Rectal smooth muscle tissue (tissue), 1 donor: ENCODE results near the gene RBBP6.
"Not testable (repeated sequence)": the region's sequence is repeated elsewhere in the genome, so short reads cannot be mapped to it uniquely, and the experiment has no call there.

Source experiments
- H3K27ac ChIP-seq: one replicate; pipeline ENCODE4 v1.7.0; 2013; ENCODE audit warnings: low read depth, low read length, inconsistent platforms
- H3K27me3 ChIP-seq: one replicate; pipeline ENCODE4 v1.7.0; 2013; ENCODE audit warnings: low read length; ENCODE audit not compliant: control insufficient read depth, insufficient read depth
- H3K36me3 ChIP-seq: one replicate; pipeline ENCODE4 v1.7.0; 2013; ENCODE audit warnings: low read length; ENCODE audit not compliant: control insufficient read depth, insufficient read depth
- H3K4me1 ChIP-seq: one replicate; pipeline ENCODE4 v1.7.0; 2013; ENCODE audit warnings: low read length; ENCODE audit not compliant: control insufficient read depth, insufficient read depth
- H3K4me3 ChIP-seq: one replicate; pipeline ENCODE4 v1.7.0; 2013; ENCODE audit warnings: low read length
- H3K9ac ChIP-seq: one replicate; pipeline ENCODE4 v1.7.0; 2013; ENCODE audit warnings: low read length

The RBBP6 gene

GRCh38 chr16:24583494-24583893, 44.1 kb downstream of the RBBP6 start:
- Histone ChIP-seq H3K4me1 (no peaks in the 10 kb centered on the region), H3K27ac (no peak overlapping the region), H3K9ac (no peak overlapping the region), H3K27me3 (no peaks in the 10 kb centered on the region), H3K4me3 (no peak overlapping the region), H3K36me3 (no peaks in the 10 kb centered on the region)

- H3K27me3 ChIP-seq, result no peaks in the 10 kb centered on the region
- no peak overlapping the region for H3K27ac ChIP-seq
- H3K4me1 ChIP-seq, result no peaks in the 10 kb centered on the region
- H3K4me3 ChIP-seq, result no peak overlapping the region
- no peaks in the 10 kb centered on the region for H3K36me3 ChIP-seq
- no peak overlapping the region for H3K9ac ChIP-seq
These were observed 50.6 kb downstream of the RBBP6 start for GRCh38 chr16:24589997-24590396.

DNA sequence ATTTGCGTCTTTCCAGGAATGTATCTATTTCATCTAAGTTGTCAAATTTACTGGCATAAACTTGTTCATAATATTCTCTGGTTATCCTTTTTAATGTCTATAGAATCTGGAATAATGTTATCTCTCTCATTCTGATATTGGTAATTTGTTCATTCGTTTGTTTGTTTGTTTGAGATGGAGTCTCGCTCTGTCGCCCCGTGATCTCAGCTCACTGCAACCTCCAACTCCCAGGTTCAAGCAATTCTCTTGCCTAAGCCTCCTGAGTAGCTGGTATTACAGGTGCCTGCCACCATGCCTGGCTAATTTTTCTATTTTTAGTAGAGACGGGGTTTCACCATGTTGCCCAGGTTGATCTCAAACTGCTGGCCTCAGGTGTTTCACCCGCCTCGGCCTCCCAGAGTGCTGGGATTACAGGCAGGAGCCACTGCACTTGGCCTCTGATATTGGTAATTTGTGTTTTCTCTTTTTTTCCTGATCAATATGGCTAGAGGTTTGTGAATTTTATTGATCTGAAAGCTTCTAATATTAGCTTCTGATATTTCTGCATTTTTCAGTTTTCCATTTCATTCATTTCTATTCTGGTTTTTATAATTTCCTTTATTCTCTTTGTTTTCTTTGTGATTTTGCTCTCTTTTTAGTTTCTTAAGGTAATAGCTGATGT, 59.5 kb downstream of the RBBP6 start:
- Histone ChIP-seq H3K4me3 (no peak overlapping the region), H3K27me3 (no peaks in the 10 kb centered on the region), H3K36me3 (no peaks in the 10 kb centered on the region), H3K27ac (no peak overlapping the region), H3K4me1 (no peaks in the 10 kb centered on the region), H3K9ac (no peak overlapping the region)

DNA sequence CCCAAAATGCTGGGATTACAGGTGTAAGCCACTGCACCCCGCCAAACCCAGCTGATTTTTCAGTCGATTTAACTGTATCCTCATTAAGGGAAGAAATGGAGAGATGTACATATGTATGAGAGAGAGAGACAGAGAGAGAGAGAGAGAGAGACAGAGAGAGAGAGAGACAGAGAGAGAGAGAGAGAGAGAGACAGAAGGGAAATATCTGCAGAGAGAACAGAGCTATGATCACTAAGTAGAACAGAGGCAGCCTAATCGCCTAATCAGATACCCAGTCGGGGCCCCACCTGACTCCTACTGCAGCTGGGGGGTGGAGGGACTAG, 70.0 kb downstream of the RBBP6 start:
- no peak overlapping the region for H3K27ac ChIP-seq
- H3K36me3 ChIP-seq, result no peaks in the 10 kb centered on the region
- peaks cover 4% of the 10 kb centered on the region for H3K4me1 ChIP-seq
- no peak overlapping the region for H3K4me3 ChIP-seq
- no peak overlapping the region for H3K9ac ChIP-seq
- no peaks in the 10 kb centered on the region for H3K27me3 ChIP-seq

- no peaks in the 10 kb centered on the region for H3K36me3 ChIP-seq
- peak overlapping the region; percentile 42 for H3K4me3 ChIP-seq
- peaks cover 4% of the 10 kb centered on the region for H3K4me1 ChIP-seq
- no peaks in the 10 kb centered on the region for H3K27me3 ChIP-seq
- no peak overlapping the region for H3K9ac ChIP-seq
- no peak overlapping the region for H3K27ac ChIP-seq
These were observed 70.5 kb downstream of the RBBP6 start for GRCh38 chr16:24609740-24610415.

DNA sequence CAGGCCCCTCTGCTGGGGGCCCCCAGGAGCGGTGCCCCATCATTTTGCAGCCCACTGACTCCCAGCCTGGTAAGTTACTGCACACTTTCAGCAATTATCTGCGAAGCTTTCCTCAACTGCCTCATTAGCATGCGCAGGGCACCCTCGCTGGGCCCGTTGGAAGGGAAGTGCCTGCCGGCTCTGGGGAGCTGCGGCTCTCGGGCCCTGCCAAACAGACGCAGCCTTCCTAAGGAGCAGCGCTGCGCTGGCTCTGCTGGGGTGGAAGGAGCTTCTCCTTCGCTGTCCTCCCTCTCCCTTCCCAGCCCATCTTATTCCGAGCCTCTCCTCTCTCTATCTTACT, 71.0 kb downstream of the RBBP6 start:
- peak overlapping the region; percentile 42 for H3K4me3 ChIP-seq
- H3K9ac ChIP-seq, result no peak overlapping the region
- H3K27ac ChIP-seq, result no peak overlapping the region
- peaks cover 4% of the 10 kb centered on the region for H3K4me1 ChIP-seq
- no peaks in the 10 kb centered on the region for H3K36me3 ChIP-seq
- no peaks in the 10 kb centered on the region for H3K27me3 ChIP-seq

GRCh38 chr16:24611310-24611709, 71.9 kb downstream of the RBBP6 start:
- no peaks in the 10 kb centered on the region for H3K36me3 ChIP-seq
- H3K9ac ChIP-seq, result no peak overlapping the region
- no peak overlapping the region for H3K4me3 ChIP-seq
- H3K4me1 ChIP-seq, result peaks cover 4% of the 10 kb centered on the region
- no peak overlapping the region for H3K27ac ChIP-seq
- H3K27me3 ChIP-seq, result no peaks in the 10 kb centered on the region

DNA sequence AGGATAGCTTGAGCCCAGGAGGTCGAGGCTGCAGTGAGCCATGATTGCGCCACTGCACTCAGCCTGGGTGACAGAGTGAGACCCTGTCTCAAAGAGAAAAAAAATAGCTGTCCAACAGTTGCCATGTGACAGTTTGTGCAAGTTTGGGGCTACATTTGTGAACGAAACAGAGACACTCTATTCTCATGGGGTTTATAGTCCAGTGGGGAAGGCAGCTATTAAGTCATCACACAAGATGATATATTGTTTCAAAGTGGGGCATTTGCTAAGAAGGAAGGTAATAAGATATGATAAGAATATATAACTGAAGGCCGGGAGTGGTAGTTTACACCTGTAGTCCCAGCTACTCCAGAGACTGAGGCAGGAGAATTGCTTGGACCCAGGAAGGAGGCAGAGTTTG, 73.3 kb downstream of the RBBP6 start:
- no peaks in the 10 kb centered on the region for H3K27me3 ChIP-seq
- no peaks in the 10 kb centered on the region for H3K36me3 ChIP-seq
- peaks cover 4% of the 10 kb centered on the region for H3K4me1 ChIP-seq
- H3K27ac ChIP-seq, result no peak overlapping the region
- H3K9ac ChIP-seq, result no peak overlapping the region
- no peak overlapping the region for H3K4me3 ChIP-seq

GRCh38 chr16:24613267-24613666, 73.9 kb downstream of the RBBP6 start:
- not testable (repeated sequence) for H3K27ac ChIP-seq, H3K27me3 ChIP-seq, H3K36me3 ChIP-seq, H3K4me3 ChIP-seq, H3K9ac ChIP-seq, H3K4me1 ChIP-seq

- H3K9ac ChIP-seq, result no peak overlapping the region
- no peaks in the 10 kb centered on the region for H3K27me3 ChIP-seq
- no peak overlapping the region for H3K27ac ChIP-seq
- H3K36me3 ChIP-seq, result no peaks in the 10 kb centered on the region
- H3K4me1 ChIP-seq, result no peaks in the 10 kb centered on the region
- no peak overlapping the region for H3K4me3 ChIP-seq
These were observed 78.1 kb downstream of the RBBP6 start for GRCh38 chr16:24617502-24617901.
